ENCODE measurements around the gene GNRH2.

DNA sequence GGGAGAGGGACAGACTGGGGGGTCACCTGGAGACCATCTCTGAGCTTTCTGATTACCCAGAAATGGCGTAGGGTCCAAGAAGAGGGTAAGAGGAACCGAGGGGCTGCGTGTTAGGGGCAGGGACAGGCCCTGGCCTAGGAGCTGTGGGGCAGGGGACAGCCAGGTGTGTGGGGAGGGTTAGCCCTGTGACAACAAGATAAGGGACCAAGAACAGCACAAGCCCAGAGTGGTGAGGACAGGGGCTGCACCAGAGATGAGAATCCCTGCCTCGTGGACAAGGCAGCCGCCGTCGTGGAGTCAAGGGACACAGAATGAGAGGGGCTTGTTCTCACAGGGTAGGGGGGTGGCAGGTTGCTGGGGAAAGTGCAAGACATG is 41.6 kb downstream of the GNRH2 start:
- TF ChIP-seq, protein P1, sequence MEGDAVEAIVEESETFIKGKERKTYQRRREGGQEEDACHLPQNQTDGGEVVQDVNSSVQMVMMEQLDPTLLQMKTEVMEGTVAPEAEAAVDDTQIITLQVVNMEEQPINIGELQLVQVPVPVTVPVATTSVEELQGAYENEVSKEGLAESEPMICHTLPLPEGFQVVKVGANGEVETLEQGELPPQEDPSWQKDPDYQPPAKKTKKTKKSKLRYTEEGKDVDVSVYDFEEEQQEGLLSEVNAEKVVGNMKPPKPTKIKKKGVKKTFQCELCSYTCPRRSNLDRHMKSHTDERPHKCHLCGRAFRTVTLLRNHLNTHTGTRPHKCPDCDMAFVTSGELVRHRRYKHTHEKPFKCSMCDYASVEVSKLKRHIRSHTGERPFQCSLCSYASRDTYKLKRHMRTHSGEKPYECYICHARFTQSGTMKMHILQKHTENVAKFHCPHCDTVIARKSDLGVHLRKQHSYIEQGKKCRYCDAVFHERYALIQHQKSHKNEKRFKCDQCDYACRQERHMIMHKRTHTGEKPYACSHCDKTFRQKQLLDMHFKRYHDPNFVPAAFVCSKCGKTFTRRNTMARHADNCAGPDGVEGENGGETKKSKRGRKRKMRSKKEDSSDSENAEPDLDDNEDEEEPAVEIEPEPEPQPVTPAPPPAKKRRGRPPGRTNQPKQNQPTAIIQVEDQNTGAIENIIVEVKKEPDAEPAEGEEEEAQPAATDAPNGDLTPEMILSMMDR (IDR thresholded peaks at IDR 0.05) = no peak
- TF ChIP-seq POLR2A (IDR thresholded peaks at IDR 0.05) = no peak
